ENCODE data around the gene RAB28. TPM values are rescaled to one million over a fixed set of nuclear protein-coding genes. Genes with fewer than 3 reads are reported as not detected.

Gene RAB28
- total and polyA plus RNA-seq, 2 of the 8 experiments (the other 6 are each of a cell fraction or from before 2014, with no cell fraction given) = 16.0 to 18.7 TPM

GRCh38 chr4:13478131-13478530 is 6.0 kb downstream of the RAB28 start (continued):
- no peak for TF ChIP-seq CTCF (IDR thresholded peaks at IDR 0.05; ENCODE audit: control extremely low read depth in 1 of 3, insufficient read depth in 1 of 3, low read depth in 1 of 3, low read length in 3 of 3)

Data from H1 (cell line).